ENCODE data around the gene TMEM165.

GRCh38 chr4:55442541-55442940 is 46.8 kb downstream of the TMEM165 start:
- TF ChIP-seq CTCF (IDR thresholded peaks at IDR 0.05) (no peak), POLR2A (IDR thresholded peaks at IDR 0.05) (no peak), EP300 (IDR thresholded peaks at IDR 0.05) (no peak)

Data from tibial nerve (tissue), 4 donors.